Fibroblast of lung (primary cell): ENCODE data around the gene PALLD.

Source experiments
- EZH2 ChIP-seq: IDR thresholded peaks from 2 replicates; pipeline ENCODE4 v1.5.1; 2012; ENCODE audit warnings: low read length, control low read depth, mild to moderate bottlenecking; ENCODE audit errors: missing control alignments
- TF ChIP-seq, protein P1 (sequence below), 2 donors: IDR thresholded peaks in 1 of 2; conservative IDR thresholded peaks in 1 of 2; 1 replicate in 1 of 2; 2 replicates in 1 of 2; pipeline ENCODE4 v1.5.1; 2011 to 2012; ENCODE audit warnings: low read length in 2 of 2, control low read depth in 1 of 2, inconsistent platforms in 1 of 2, low read depth in 1 of 2, mild to moderate bottlenecking in 1 of 2

DNA sequence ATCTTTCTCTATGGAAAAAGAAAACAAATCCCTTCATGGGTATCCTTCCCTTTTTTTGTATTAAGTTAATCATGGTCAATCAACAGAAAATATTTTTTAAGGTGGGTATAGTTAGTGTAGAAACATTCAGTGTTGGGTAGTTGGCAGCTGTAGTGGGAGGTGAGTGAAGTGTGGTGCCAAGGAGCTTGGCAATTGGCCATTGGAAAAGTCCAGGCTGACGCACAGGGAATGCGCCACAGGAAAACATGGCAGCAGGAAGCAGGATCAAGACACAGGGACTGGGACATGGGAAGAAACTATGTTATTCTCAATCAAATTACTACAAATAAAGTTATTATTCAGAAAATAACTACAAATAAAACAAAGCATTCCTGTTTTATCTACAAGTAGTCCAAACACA lies 20.0 kb downstream of the PALLD start:
- TF ChIP-seq, protein P1, sequence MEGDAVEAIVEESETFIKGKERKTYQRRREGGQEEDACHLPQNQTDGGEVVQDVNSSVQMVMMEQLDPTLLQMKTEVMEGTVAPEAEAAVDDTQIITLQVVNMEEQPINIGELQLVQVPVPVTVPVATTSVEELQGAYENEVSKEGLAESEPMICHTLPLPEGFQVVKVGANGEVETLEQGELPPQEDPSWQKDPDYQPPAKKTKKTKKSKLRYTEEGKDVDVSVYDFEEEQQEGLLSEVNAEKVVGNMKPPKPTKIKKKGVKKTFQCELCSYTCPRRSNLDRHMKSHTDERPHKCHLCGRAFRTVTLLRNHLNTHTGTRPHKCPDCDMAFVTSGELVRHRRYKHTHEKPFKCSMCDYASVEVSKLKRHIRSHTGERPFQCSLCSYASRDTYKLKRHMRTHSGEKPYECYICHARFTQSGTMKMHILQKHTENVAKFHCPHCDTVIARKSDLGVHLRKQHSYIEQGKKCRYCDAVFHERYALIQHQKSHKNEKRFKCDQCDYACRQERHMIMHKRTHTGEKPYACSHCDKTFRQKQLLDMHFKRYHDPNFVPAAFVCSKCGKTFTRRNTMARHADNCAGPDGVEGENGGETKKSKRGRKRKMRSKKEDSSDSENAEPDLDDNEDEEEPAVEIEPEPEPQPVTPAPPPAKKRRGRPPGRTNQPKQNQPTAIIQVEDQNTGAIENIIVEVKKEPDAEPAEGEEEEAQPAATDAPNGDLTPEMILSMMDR (conservative IDR thresholded peaks at IDR 0.05 in 1 of 2, IDR thresholded peaks at IDR 0.05 in 1 of 2; ENCODE audit: low read depth in 1 of 2, low read length in 2 of 2) = no peak
- TF ChIP-seq EZH2 = no peak
